CD4-positive, alpha-beta memory T cell (primary cell): ENCODE data around the gene GALNT18. TPM values are rescaled to one million over a fixed set of nuclear protein-coding genes. Genes with fewer than 3 reads are reported as not detected.
A peak's percentile ranks its signal among the peaks of the same experiment; 100 is the strongest.

Source experiments
- CTCF ChIA-PET: fragments of 350-600 bp; sonication (Branson Sonifier 250); formaldehyde crosslinking; loops from one replicate; lab custom pipeline; 2021; ENCODE audit warnings: inconsistent platforms; ENCODE audit not compliant: partially characterized antibody; lab: Charles Lee
- POLR2A ChIA-PET: fragments of 350-600 bp; sonication (Branson Sonifier 250); formaldehyde crosslinking; loops from one replicate; lab custom pipeline; 2021; ENCODE audit not compliant: partially characterized antibody; lab: Charles Lee
- DNase-seq, 5 donors: peaks; one replicate each; pipeline versions ENCODE4 v3.0.0 to v3.0.0-alpha.2; 2020 to 2022; ENCODE audit warnings: mixed read lengths in 1 of 5
- H3K27ac ChIP-seq: one replicate; pipeline ENCODE4 v1.7.0; 2013; ENCODE audit warnings: low read depth, low read length
- H3K27me3 ChIP-seq: 2 replicates; pipeline ENCODE4 v1.7.0; 2013; ENCODE audit warnings: mild to moderate bottlenecking, low read length, moderate library complexity; ENCODE audit not compliant: insufficient read depth
- H3K36me3 ChIP-seq: 2 replicates; pipeline ENCODE4 v1.7.0; 2013; ENCODE audit warnings: mild to moderate bottlenecking, low read length, moderate library complexity; ENCODE audit not compliant: insufficient read depth
- H3K4me1 ChIP-seq: 2 replicates; pipeline ENCODE4 v1.7.0; 2013; ENCODE audit warnings: mild to moderate bottlenecking, low read length, moderate library complexity; ENCODE audit not compliant: insufficient read depth
- H3K4me3 ChIP-seq, 2 donors: one replicate each; pipeline ENCODE4 v1.7.0; 2013; ENCODE audit warnings: low read length in 2 of 2, mild to moderate bottlenecking in 1 of 2
- H3K9me3 ChIP-seq, 2 donors: one replicate each; pipeline ENCODE4 v1.7.0; 2013; ENCODE audit warnings: low read length in 2 of 2, control low read depth in 1 of 2; ENCODE audit not compliant: control insufficient read depth in 1 of 2
- H3K27ac Mint-ChIP-seq, 7 donors: one replicate each; pipeline ENCODE4 v1.8.0; 2020 to 2021; ENCODE audit warnings: mixed read lengths in 7 of 7, mild to moderate bottlenecking in 6 of 7, inconsistent platforms in 3 of 7, moderate library complexity in 3 of 7
- H3K27me3 Mint-ChIP-seq, 2 donors: one replicate each; pipeline ENCODE4 v1.8.0; 2020 to 2021; ENCODE audit warnings: mixed read lengths in 2 of 2
- H3K36me3 Mint-ChIP-seq, 2 donors: one replicate each; pipeline ENCODE4 v1.8.0; 2020 to 2021; ENCODE audit warnings: mixed read lengths in 2 of 2, inconsistent platforms in 1 of 2, mild to moderate bottlenecking in 1 of 2
- H3K4me1 Mint-ChIP-seq, 4 donors: one replicate each; pipeline ENCODE4 v1.8.0; 2020 to 2021; ENCODE audit warnings: mixed read lengths in 4 of 4, mild to moderate bottlenecking in 1 of 4
- H3K4me3 Mint-ChIP-seq, 8 donors: one replicate each; pipeline ENCODE4 v1.8.0; 2020 to 2021; ENCODE audit warnings: mixed read lengths in 8 of 8, mild to moderate bottlenecking in 7 of 8, moderate library complexity in 6 of 8, inconsistent platforms in 3 of 8
- H3K9me3 Mint-ChIP-seq, 8 donors: one replicate each; pipeline ENCODE4 v1.8.0; 2020 to 2021; ENCODE audit warnings: mixed read lengths in 8 of 8, mild to moderate bottlenecking in 5 of 8, inconsistent platforms in 3 of 8, moderate library complexity in 1 of 8
- intact Hi-C: fragments of 100-400 bp; cut with micrococcal nuclease; formaldehyde crosslinking; loops from one replicate; pipeline ENCODE4 v1.15.1; 2023
- polyA plus RNA-seq, 2 donors: library from polyadenylated mRNA; unstranded; fragments of 300-500 nt; fragmentation: Illumina TruSeq; gene quantifications; one replicate each; pipeline ENCODE4 v1.2.3, GENCODE V29; 2021
- total RNA-seq, 2 experiments: library from RNA; stranded (reverse); gene quantifications; one replicate each; pipeline ENCODE4 v1.2.3, GENCODE V29; 2021

The GALNT18 gene
- total RNA-seq (not detected), polyA plus RNA-seq (not detected)

GRCh38 chr11:11621573-11622339 lies at the start of gene GALNT18:
TSS of gene GALNT18 (minus strand) at chr11:11622005.
- Histone ChIP-seq H3K27ac (no peak within 1 kb of the TSS), H3K27me3 (no peaks in the 10 kb centered on the region), H3K4me3 (peak within 1 kb of the TSS in 1 of 2 donors; percentile 18), H3K9me3 (no peaks in the 10 kb centered on the region), H3K36me3 (no peaks in the 10 kb centered on the region), H3K4me1 (peaks cover 5% of the 10 kb centered on the region)
- Mint-ChIP-seq H3K9me3 (no peaks in the 10 kb centered on the region), H3K27ac (no peak within 1 kb of the TSS), H3K27me3 (peaks cover 37 to 42% of the 10 kb centered on the region in 2 donors), H3K4me1 (peaks cover 0 to 10% (median 8%) of the 10 kb centered on the region in 4 donors), H3K36me3 (no peaks in the 10 kb centered on the region), H3K4me3 (peak within 1 kb of the TSS; percentile 51 to 80 (median 64))
- peak in 4 of 5 donors; percentile 18 to 57 (median 48) for DNase-seq
- CTCF ChIA-PET = interaction anchor here (1.3 kb wide), 1 partner anchor 594 kb away, joined by 3 read pairs; no protein-coding TSS in a partner anchor
- POLR2A ChIA-PET = no interaction called here
- intact Hi-C loops = no loop called here

DNA sequence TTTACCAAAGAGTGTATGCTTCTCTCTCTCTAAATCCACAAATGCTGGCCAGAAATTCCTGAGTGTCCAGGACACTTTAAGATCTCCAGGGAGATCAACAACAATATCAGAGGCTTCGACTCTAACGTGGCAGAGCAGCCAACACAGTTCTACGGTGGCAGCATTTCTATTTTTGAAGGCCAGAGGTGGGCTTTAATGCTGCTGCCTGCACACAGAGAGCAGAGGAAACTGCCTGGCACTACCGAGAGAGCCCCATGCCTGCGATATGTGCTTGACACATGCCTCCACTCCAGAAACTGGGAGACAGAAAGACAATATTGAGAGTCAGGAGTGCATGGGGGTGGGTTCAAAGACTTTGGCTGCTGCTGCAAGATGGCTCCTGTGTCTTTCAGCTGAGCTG lies 48.8 kb upstream of the GALNT18 start:
- Histone ChIP-seq H3K4me3 (no peak overlapping the region), H3K27ac (no peak overlapping the region), H3K9me3 (no peaks in the 10 kb centered on the region), H3K36me3 (no peaks in the 10 kb centered on the region), H3K4me1 (no peaks in the 10 kb centered on the region), H3K27me3 (no peaks in the 10 kb centered on the region)
- Mint-ChIP-seq H3K4me1 (no peaks in the 10 kb centered on the region), H3K27ac (no peak overlapping the region), H3K9me3 (peaks cover 0 to 5% (median 0%) of the 10 kb centered on the region in 8 donors), H3K36me3 (no peaks in the 10 kb centered on the region), H3K4me3 (no peak overlapping the region), H3K27me3 (peaks cover 8 to 25% of the 10 kb centered on the region in 2 donors)
- DNase-seq = no peak
- intact Hi-C loops = no loop called here
- ChIA-PET CTCF (interaction anchor here (0.5 kb wide), 1 partner anchor 16 kb away, joined by 4 read pairs; no protein-coding TSS in a partner anchor), POLR2A (no interaction called here)

GRCh38 chr11:11669233-11669846 lies 47.5 kb upstream of the GALNT18 start:
- Mint-ChIP-seq H3K27me3 (peaks cover 8 to 28% of the 10 kb centered on the region in 2 donors), H3K9me3 (peaks cover 0 to 2% (median 0%) of the 10 kb centered on the region in 8 donors), H3K27ac (no peak overlapping the region), H3K4me1 (no peaks in the 10 kb centered on the region), H3K4me3 (no peak overlapping the region), H3K36me3 (no peaks in the 10 kb centered on the region)
- POLR2A ChIA-PET = no interaction called here
- Histone ChIP-seq H3K4me1 (no peaks in the 10 kb centered on the region), H3K27ac (no peak overlapping the region), H3K4me3 (no peak overlapping the region), H3K27me3 (no peaks in the 10 kb centered on the region), H3K9me3 (no peaks in the 10 kb centered on the region), H3K36me3 (no peaks in the 10 kb centered on the region)
- CTCF ChIA-PET = no interaction called here
- no peak for DNase-seq
- intact Hi-C loops = no loop called here

DNA sequence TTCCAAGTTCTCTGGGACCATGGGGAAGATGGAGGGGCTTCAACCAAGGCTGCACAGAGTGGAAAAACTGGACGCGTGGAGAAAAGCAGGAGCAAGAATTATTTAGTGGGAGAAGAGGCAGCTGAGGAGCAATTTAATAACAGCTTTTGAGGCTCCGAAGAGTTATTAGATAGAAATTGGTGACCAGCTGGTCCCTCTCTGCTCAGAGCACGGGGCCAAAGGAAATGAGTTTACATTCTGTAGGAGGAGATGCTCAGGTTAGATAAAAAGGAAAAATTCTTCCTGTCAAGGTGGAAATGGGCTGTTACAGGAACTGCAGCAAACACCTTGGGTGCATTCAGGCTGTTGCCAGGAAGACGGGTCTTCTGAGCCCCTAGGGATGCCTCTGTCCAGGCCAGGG lies 47.0 kb upstream of the GALNT18 start:
- no peaks in the 10 kb centered on the region for H3K36me3 ChIP-seq
- H3K9me3 ChIP-seq = no peaks in the 10 kb centered on the region
- Mint-ChIP-seq H3K4me1 (no peaks in the 10 kb centered on the region), H3K27me3 (peaks cover 8 to 30% of the 10 kb centered on the region in 2 donors), H3K36me3 (no peaks in the 10 kb centered on the region), H3K4me3 (no peak overlapping the region), H3K9me3 (peaks cover 0 to 2% (median 0%) of the 10 kb centered on the region in 8 donors), H3K27ac (no peak overlapping the region)
- intact Hi-C loops = no loop called here
- DNase-seq = no peak
- no peaks in the 10 kb centered on the region for H3K27me3 ChIP-seq
- ChIA-PET POLR2A (no interaction called here), CTCF (no interaction called here)
- H3K4me1 ChIP-seq = no peaks in the 10 kb centered on the region
- no peak overlapping the region for H3K4me3 ChIP-seq
- H3K27ac ChIP-seq = no peak overlapping the region

GRCh38 chr11:11668274-11668673 lies 46.5 kb upstream of the GALNT18 start:
- H3K27me3 Mint-ChIP-seq = peaks cover 8 to 28% of the 10 kb centered on the region in 2 donors
- no peaks in the 10 kb centered on the region for H3K9me3 ChIP-seq
- H3K4me1 ChIP-seq = no peaks in the 10 kb centered on the region
- no peaks in the 10 kb centered on the region for H3K4me1 Mint-ChIP-seq
- ChIA-PET CTCF (no interaction called here), POLR2A (no interaction called here)
- DNase-seq = no peak
- no peaks in the 10 kb centered on the region for H3K27me3 ChIP-seq
- no peak overlapping the region for H3K27ac Mint-ChIP-seq
- no peak overlapping the region for H3K4me3 Mint-ChIP-seq
- no peak overlapping the region for H3K4me3 ChIP-seq
- peaks cover 0 to 2% (median 0%) of the 10 kb centered on the region in 8 donors for H3K9me3 Mint-ChIP-seq
- no peaks in the 10 kb centered on the region for H3K36me3 ChIP-seq
- H3K36me3 Mint-ChIP-seq = no peaks in the 10 kb centered on the region
- H3K27ac ChIP-seq = no peak overlapping the region
- intact Hi-C loops = no loop called here

DNA sequence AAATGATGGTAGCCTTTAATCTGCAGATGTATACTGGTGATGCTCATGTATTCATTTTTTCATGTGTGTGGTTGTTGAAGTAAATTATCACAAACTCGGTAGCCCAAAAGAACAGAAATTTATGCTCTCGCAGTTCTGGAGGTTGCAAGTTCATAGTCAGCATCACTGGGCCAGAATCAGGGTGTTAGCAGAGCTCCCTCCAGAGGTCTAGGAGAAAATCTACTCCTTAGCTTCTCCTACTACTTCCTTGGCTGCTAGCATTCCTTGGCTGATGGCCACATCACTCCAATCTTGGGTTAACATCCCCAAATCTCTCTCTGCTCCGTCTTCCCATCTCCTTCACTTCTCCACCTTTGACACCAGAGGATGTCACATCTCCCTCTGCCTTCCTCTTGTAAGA lies 45.3 kb upstream of the GALNT18 start:
- POLR2A ChIA-PET = no interaction called here
- no peak for DNase-seq
- H3K27me3 Mint-ChIP-seq = peaks cover 8 to 28% of the 10 kb centered on the region in 2 donors
- intact Hi-C loops = no loop called here
- no peak overlapping the region for H3K4me3 Mint-ChIP-seq
- H3K4me1 ChIP-seq = no peaks in the 10 kb centered on the region
- H3K36me3 Mint-ChIP-seq = no peaks in the 10 kb centered on the region
- H3K27ac Mint-ChIP-seq = no peak overlapping the region
- no peaks in the 10 kb centered on the region for H3K36me3 ChIP-seq
- no peaks in the 10 kb centered on the region for H3K27me3 ChIP-seq
- H3K27ac ChIP-seq = no peak overlapping the region
- no peak overlapping the region for H3K4me3 ChIP-seq
- CTCF ChIA-PET = no interaction called here
- no peaks in the 10 kb centered on the region for H3K4me1 Mint-ChIP-seq
- H3K9me3 ChIP-seq = no peaks in the 10 kb centered on the region
- peaks cover 0 to 2% (median 0%) of the 10 kb centered on the region in 8 donors for H3K9me3 Mint-ChIP-seq

GRCh38 chr11:11665407-11665806 lies 43.6 kb upstream of the GALNT18 start:
- Mint-ChIP-seq H3K9me3 (peaks cover 0 to 2% (median 0%) of the 10 kb centered on the region in 8 donors), H3K4me1 (no peaks in the 10 kb centered on the region), H3K4me3 (no peak overlapping the region), H3K36me3 (no peaks in the 10 kb centered on the region), H3K27ac (peak overlapping the region in 1 of 7 donors; percentile 24), H3K27me3 (peaks cover 11 to 26% of the 10 kb centered on the region in 2 donors)
- CTCF ChIA-PET = interaction anchor here (1.2 kb wide), 1 partner anchor 10 kb away, joined by 3 read pairs; no protein-coding TSS in a partner anchor
- no peaks in the 10 kb centered on the region for H3K36me3 ChIP-seq
- no peaks in the 10 kb centered on the region for H3K27me3 ChIP-seq
- H3K9me3 ChIP-seq = no peaks in the 10 kb centered on the region
- intact Hi-C loops = no loop called here
- no peaks in the 10 kb centered on the region for H3K4me1 ChIP-seq
- no peak for DNase-seq
- no peak overlapping the region for H3K27ac ChIP-seq
- no peak overlapping the region for H3K4me3 ChIP-seq
- POLR2A ChIA-PET = no interaction called here
